Measurements from ENCODE around the gene NUDT13. TPM values are rescaled to one million over a fixed set of nuclear protein-coding genes. Genes with fewer than 3 reads are reported as not detected.

NUDT13 gene
- total and polyA plus RNA-seq, 2 of the 8 experiments (the other 6 are each of a cell fraction or from before 2014, with no cell fraction given) = 1.5 to 1.9 TPM

DNA sequence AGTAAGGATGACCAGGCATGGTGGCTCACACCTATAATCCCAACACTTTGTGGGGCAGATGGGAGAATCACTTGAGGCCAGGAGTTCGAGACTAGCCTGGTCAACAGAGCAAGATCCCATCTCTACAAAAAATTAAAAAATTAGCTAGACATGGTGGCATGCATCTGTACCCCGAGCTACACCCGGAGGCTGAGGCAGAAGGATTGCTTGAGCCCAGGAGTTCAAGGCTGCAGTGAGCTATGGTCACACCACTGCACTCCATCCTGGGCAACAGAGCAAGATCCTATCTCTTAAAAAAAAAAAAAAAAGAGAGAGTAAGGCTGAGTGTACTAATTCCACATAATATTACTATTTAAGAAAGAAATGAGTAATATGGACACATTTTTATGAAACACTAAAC lies 17.4 kb upstream of the NUDT13 start:
- Histone ChIP-seq H2BK20ac (ENCODE audit: low read length) (no peak overlapping the region), H3K27ac (ENCODE audit: low read depth, low read length) (no peak overlapping the region), H3K79me2 (ENCODE audit: control insufficient read depth in 1 of 2, insufficient read depth in 2 of 2, low read length in 2 of 2) (peaks cover 0 to 38% of the 10 kb centered on the region in 2 experiments; a peak in 3 of 4 replicates), H2BK15ac (ENCODE audit: low read length) (no peak overlapping the region), H3K4me2 (ENCODE audit: insufficient read depth in 1 of 2, low read depth in 2 of 2, low read length in 2 of 2) (no peak overlapping the region), H3K9me3 (ENCODE audit: insufficient read depth in 2 of 2, low read depth in 1 of 2, low read length in 1 of 2) (no peaks in the 10 kb centered on the region), H2AFZ (ENCODE audit: low read length) (no peak overlapping the region), H3K56ac (replicated peaks; ENCODE audit: insufficient read length, low read depth, low read length) (no peak overlapping the region), H4K91ac (replicated peaks; ENCODE audit: insufficient read length, low read length) (no peak overlapping the region), H3K18ac (ENCODE audit: extremely low read depth, low read length) (no peak overlapping the region), H4K5ac (ENCODE audit: insufficient read length, low read depth, low read length) (no peak overlapping the region), H4K8ac (ENCODE audit: extremely low read depth, insufficient read depth, low read length) (no peak overlapping the region), H3K4ac (replicated peaks; ENCODE audit: insufficient read length, low read depth, low read length) (no peak overlapping the region), H3K23me2 (ENCODE audit: low read depth, low read length) (no peaks in the 10 kb centered on the region; the same call in 1 of the 2 replicates), H2AK5ac (ENCODE audit: low read depth, low read length) (no peak overlapping the region), H3K23ac (ENCODE audit: insufficient read length) (no peak overlapping the region), H3K79me1 (ENCODE audit: low read depth, low read length) (peaks cover 4% of the 10 kb centered on the region; the same call in 1 of the 2 replicates), H4K20me1 (replicated peaks in 1 of 2; ENCODE audit: control insufficient read depth in 1 of 2, insufficient read depth in 2 of 2, low read length in 2 of 2) (no peaks in the 10 kb centered on the region), H2BK12ac (ENCODE audit: low read depth, low read length) (no peak overlapping the region), H3K9ac (replicated peaks in 1 of 4; ENCODE audit: extremely low read depth in 1 of 4, low read depth in 3 of 4, low read length in 3 of 4) (no peak overlapping the region), H3K36me3 (ENCODE audit: control insufficient read depth in 2 of 4, insufficient read depth in 4 of 4, low read length in 3 of 4) (no peaks in the 10 kb centered on the region), H3K4me3 (ENCODE audit: extremely low read depth in 1 of 4, insufficient read depth in 2 of 4, low read depth in 3 of 4, low read length in 4 of 4) (no peak overlapping the region), H3K27me3 (replicated peaks in 1 of 4; ENCODE audit: control insufficient read depth in 3 of 4, extremely low read depth in 1 of 4, insufficient read depth in 3 of 4, low read length in 3 of 4) (no peaks in the 10 kb centered on the region), H3K4me1 (replicated peaks in 1 of 4; ENCODE audit: control insufficient read depth in 3 of 4, insufficient read depth in 4 of 4, low read length in 3 of 4) (peaks cover 0 to 2% (median 0%) of the 10 kb centered on the region in 4 experiments; a peak in 1 of 7 replicates), H2BK5ac (ENCODE audit: low read depth, low read length) (no peak overlapping the region), H3K14ac (ENCODE audit: insufficient read length) (no peak overlapping the region), H2BK120ac (replicated peaks; ENCODE audit: low read depth, low read length) (no peak overlapping the region)
- FAIRE-seq (no peak), DNase-seq (ENCODE audit: low read depth in 1 of 2, low spot score in 2 of 2) (no peak)
- CTCF ChIA-PET (ENCODE audit: partially characterized antibody) = interaction anchor here (0.6 to 1.5 kb wide), 3 partner anchors 18 to 782 kb away, joined by 3 to 5 read pairs (median 4); partner anchors contain the start of gene NUDT13
- 94% methylated on average over 3 of the region's 3 CpGs; no CpG with 5 or more reads in 1 of the 2 experiments for WGBS, 2 experiments (ENCODE audit: extremely low coverage in 1 of 2, insufficient coverage in 1 of 2, insufficient read length in 1 of 2, insufficient replicate concordance in 2 of 2, low coverage in 1 of 2, low lambda C conversion rate in 2 of 2, missing lambda C conversion rate in 1 of 2)
- POLR2A ChIA-PET (ENCODE audit: partially characterized antibody) = no interaction called here
- TF ChIP-seq CHD1 (IDR thresholded peaks at IDR 0.05; ENCODE audit: low read depth, low read length) = no peak
- TF ChIP-seq, protein P1, sequence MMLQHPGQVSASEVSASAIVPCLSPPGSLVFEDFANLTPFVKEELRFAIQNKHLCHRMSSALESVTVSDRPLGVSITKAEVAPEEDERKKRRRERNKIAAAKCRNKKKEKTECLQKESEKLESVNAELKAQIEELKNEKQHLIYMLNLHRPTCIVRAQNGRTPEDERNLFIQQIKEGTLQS (IDR thresholded peaks at IDR 0.05; ENCODE audit: insufficient read depth, low read depth, low read length) = no peak
- TF ChIP-seq SIN3A (conservative IDR thresholded peaks at IDR 0.05 in 1 of 2, IDR thresholded peaks at IDR 0.05 in 1 of 2; ENCODE audit: low read depth in 1 of 2, low read length in 2 of 2) = no peak
- no peak for TF ChIP-seq CBX5 (IDR thresholded peaks at IDR 0.05; ENCODE audit: low read depth, low read length)
- TF ChIP-seq NRF1 (IDR thresholded peaks at IDR 0.05; ENCODE audit: low read depth, low read length) = no peak
- TF ChIP-seq JUND (IDR thresholded peaks at IDR 0.05; ENCODE audit: low read length) = no peak
- TF ChIP-seq HDAC6 (IDR thresholded peaks at IDR 0.05; ENCODE audit: low read depth, low read length) = no peak
- no peak for TF ChIP-seq PHF8 (conservative IDR thresholded peaks at IDR 0.05; ENCODE audit: low read depth, low read length)
- TF ChIP-seq KDM1A (IDR thresholded peaks at IDR 0.05; ENCODE audit: borderline replicate concordance, low read length) = no peak
- no peak for TF ChIP-seq KDM4A (IDR thresholded peaks at IDR 0.05; ENCODE audit: low read depth, low read length, severe bottlenecking)
- no peak for TF ChIP-seq MAFK (IDR thresholded peaks at IDR 0.05; ENCODE audit: low read depth, low read length)
- TF ChIP-seq, protein P2, sequence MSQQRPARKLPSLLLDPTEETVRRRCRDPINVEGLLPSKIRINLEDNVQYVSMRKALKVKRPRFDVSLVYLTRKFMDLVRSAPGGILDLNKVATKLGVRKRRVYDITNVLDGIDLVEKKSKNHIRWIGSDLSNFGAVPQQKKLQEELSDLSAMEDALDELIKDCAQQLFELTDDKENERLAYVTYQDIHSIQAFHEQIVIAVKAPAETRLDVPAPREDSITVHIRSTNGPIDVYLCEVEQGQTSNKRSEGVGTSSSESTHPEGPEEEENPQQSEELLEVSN (IDR thresholded peaks at IDR 0.05) = no peak
